ENCODE data around the gene PPP1R37. TPM values are rescaled to one million over a fixed set of nuclear protein-coding genes. Genes with fewer than 3 reads are reported as not detected.
A peak's percentile ranks its signal among the peaks of the same experiment; 100 is the strongest.

Gene PPP1R37
- total and polyA plus RNA-seq, 2 of the 13 experiments (the other 11 are each of a cell fraction or from before 2014, with no cell fraction given), result 9.0 to 14.3 TPM

- TF ChIP-seq TP53 (CRISPR knock-in tag; conservative IDR thresholded peaks at IDR 0.05), result no peak
- TF ChIP-seq MBNL3 (CRISPR knock-in tag; conservative IDR thresholded peaks at IDR 0.05), result no peak
- TF ChIP-seq ZNF329 (CRISPR knock-in tag; IDR thresholded peaks at IDR 0.05; ENCODE audit: low read depth), result no peak
- no peak for TF ChIP-seq ZC3H4 (CRISPR knock-in tag; IDR thresholded peaks at IDR 0.05; ENCODE audit: borderline replicate concordance)
- TF ChIP-seq RFX1 (IDR thresholded peaks at IDR 0.05), result no peak
- no peak for TF ChIP-seq ZFP36 (IDR thresholded peaks at IDR 0.05; ENCODE audit: borderline replicate concordance, low read depth, low read length, partially characterized antibody)
- TF ChIP-seq ZNF839 (CRISPR knock-in tag; IDR thresholded peaks at IDR 0.05; ENCODE audit: borderline replicate concordance), result no peak
- no peak for TF ChIP-seq KAT2B (IDR thresholded peaks at IDR 0.05; ENCODE audit: borderline replicate concordance, low read depth, low read length)
- TF ChIP-seq ZNF503 (CRISPR knock-in tag; IDR thresholded peaks at IDR 0.05), result no peak
- no peak for TF ChIP-seq ZFP37 (CRISPR knock-in tag; IDR thresholded peaks at IDR 0.05; ENCODE audit: borderline replicate concordance)
- no peak for TF ChIP-seq IKZF1 (IDR thresholded peaks at IDR 0.05)
- 0 out of 2 replicates have a peak, but pooled peaks have one; percentile 48 for TF ChIP-seq ESRRA (CRISPR knock-in tag; IDR thresholded peaks at IDR 0.05; ENCODE audit: low read depth)
- no peak for TF ChIP-seq ZNF598 (CRISPR knock-in tag; IDR thresholded peaks at IDR 0.05; ENCODE audit: borderline replicate concordance)
- no peak for TF ChIP-seq HMG20A (CRISPR knock-in tag; IDR thresholded peaks at IDR 0.05; ENCODE audit: borderline replicate concordance)
- TF ChIP-seq ZNF629 (CRISPR knock-in tag; conservative IDR thresholded peaks at IDR 0.05), result no peak
- TF ChIP-seq MLLT10 (CRISPR knock-in tag; IDR thresholded peaks at IDR 0.05), result no peak
- no peak for TF ChIP-seq FLYWCH1 (CRISPR knock-in tag; IDR thresholded peaks at IDR 0.05)
- no peak for TF ChIP-seq ATAD3A (CRISPR knock-in tag; IDR thresholded peaks at IDR 0.05)
- no peak for TF ChIP-seq MED8 (CRISPR knock-in tag; IDR thresholded peaks at IDR 0.05; ENCODE audit: insufficient replicate concordance)
- TF ChIP-seq MXD4 (CRISPR knock-in tag; IDR thresholded peaks at IDR 0.05), result no peak
- no peak for TF ChIP-seq ZNF234 (CRISPR knock-in tag; conservative IDR thresholded peaks at IDR 0.05)
- TF ChIP-seq ZSCAN12 (CRISPR knock-in tag; IDR thresholded peaks at IDR 0.05), result no peak
- TF ChIP-seq HOMEZ (CRISPR knock-in tag; IDR thresholded peaks at IDR 0.05; ENCODE audit: low read depth), result no peak
- TF ChIP-seq ZNF766 (CRISPR knock-in tag; IDR thresholded peaks at IDR 0.05; ENCODE audit: borderline replicate concordance), result no peak
- TF ChIP-seq ZNF143 (CRISPR knock-in tag; IDR thresholded peaks at IDR 0.05), result no peak
- TF ChIP-seq RBAK (CRISPR knock-in tag; IDR thresholded peaks at IDR 0.05), result no peak
- TF ChIP-seq ZNF124 (CRISPR knock-in tag; IDR thresholded peaks at IDR 0.05), result no peak
Measured at GRCh38 chr19:45130236-45130635, 37.3 kb downstream of the PPP1R37 start (continued).

Measured in HepG2 (cell line).